ENCODE measurements around the gene CNPY3.

The CNPY3 gene

GRCh38 chr6:42960243-42961019 is 31.2 kb downstream of the CNPY3 start, which contains the start of gene GNMT:
Gene GNMT (plus strand): TSS chr6:42960754. CDS start chr6:42960768, 14 bp downstream.
- DNase-seq (ENCODE audit: low read depth): no peak

GRCh38 chr6:42961020-42961470 is 31.8 kb downstream of the CNPY3 start:
- DNase-seq (ENCODE audit: low read depth): no peak

- DNase-seq (ENCODE audit: low read depth): no peak
Measured at GRCh38 chr6:42962096-42962495, 32.8 kb downstream of the CNPY3 start.

GRCh38 chr6:42962502-42963178 is 33.4 kb downstream of the CNPY3 start:
- DNase-seq (ENCODE audit: low read depth): no peak

- no peak for DNase-seq (ENCODE audit: low read depth)
Measured at GRCh38 chr6:42963179-42963854, 34.0 kb downstream of the CNPY3 start.

GRCh38 chr6:42963855-42964605 is 34.8 kb downstream of the CNPY3 start:
- no peak for DNase-seq (ENCODE audit: low read depth)

GRCh38 chr6:42966571-42966970 is 37.3 kb downstream of the CNPY3 start:
- DNase-seq (ENCODE audit: low read depth): no peak

- no peak for DNase-seq (ENCODE audit: low read depth)
Measured at GRCh38 chr6:42967228-42967627, 37.9 kb downstream of the CNPY3 start.

GRCh38 chr6:42968126-42968701 is 38.9 kb downstream of the CNPY3 start:
- no peak for DNase-seq (ENCODE audit: low read depth)

- no peak for DNase-seq (ENCODE audit: low read depth)
Measured at GRCh38 chr6:42968783-42969182, 39.5 kb downstream of the CNPY3 start.

GRCh38 chr6:42969431-42969830 is 40.2 kb downstream of the CNPY3 start:
- DNase-seq (ENCODE audit: low read depth): no peak

GRCh38 chr6:42969934-42970333 is 40.7 kb downstream of the CNPY3 start:
- no peak for DNase-seq (ENCODE audit: low read depth)

GRCh38 chr6:42970871-42971612 is 41.8 kb downstream of the CNPY3 start:
- no peak for DNase-seq (ENCODE audit: low read depth)

- DNase-seq (ENCODE audit: low read depth): no peak
Measured at GRCh38 chr6:42971746-42972327, 42.6 kb downstream of the CNPY3 start.

GRCh38 chr6:42973926-42974325 is 44.6 kb downstream of the CNPY3 start:
- no peak for DNase-seq (ENCODE audit: low read depth)

- no peak for DNase-seq (ENCODE audit: low read depth)
Measured at GRCh38 chr6:42974919-42975505, 45.7 kb downstream of the CNPY3 start.

- no peak for DNase-seq (ENCODE audit: low read depth)
Measured at GRCh38 chr6:42978487-42978838, 49.2 kb downstream of the CNPY3 start.

- DNase-seq (ENCODE audit: low read depth): peak; percentile 85
Measured at GRCh38 chr6:42978839-42979522, 49.7 kb downstream of the CNPY3 start, which contains the start of gene PEX6. Gene PEX6 (minus strand): TSS chr6:42979181. CDS start chr6:42979150, 31 bp downstream.

GRCh38 chr6:42979523-42980177 is 50.4 kb downstream of the CNPY3 start:
- DNase-seq (ENCODE audit: low read depth): no peak

Measured in stimulated activated CD8-positive, alpha-beta memory T cell treated with anti-CD3 and anti-CD28 coated beads, Interleukin-12 subunit alpha, Interleukin-12 subunit beta, amount 100 ng/mL, for 1 hour (primary cell).